Measurements from ENCODE around the gene TXNRD1.
A peak's percentile ranks its signal among the peaks of the same experiment; 100 is the strongest.
"Not testable (repeated sequence)": the region's sequence is repeated elsewhere in the genome, so short reads cannot be mapped to it uniquely, and the experiment has no call there.

Gene TXNRD1

GRCh38 chr12:104280717-104281458 lies 65.3 kb downstream of the TXNRD1 start:
- no peak for DNase-seq (ENCODE audit: low read depth in 2 of 2)

GRCh38 chr12:104281636-104282035 lies 66.1 kb downstream of the TXNRD1 start:
- DNase-seq (ENCODE audit: low read depth in 2 of 2) = no peak

GRCh38 chr12:104282109-104282508 lies 66.5 kb downstream of the TXNRD1 start:
- no peak for DNase-seq (ENCODE audit: low read depth in 2 of 2)

- DNase-seq (ENCODE audit: low read depth in 2 of 2) = no peak
Measured at GRCh38 chr12:104285740-104286515, 70.3 kb downstream of the TXNRD1 start.

- peak; percentile 83 to 86 for DNase-seq (ENCODE audit: low read depth in 2 of 2)
Measured at GRCh38 chr12:104286516-104287482, 71.2 kb downstream of the TXNRD1 start.

- DNase-seq (ENCODE audit: low read depth in 2 of 2) = peak; percentile 75 to 80
Measured at GRCh38 chr12:104288635-104289274, 73.2 kb downstream of the TXNRD1 start.

GRCh38 chr12:104290320-104290719 lies 74.7 kb downstream of the TXNRD1 start:
- DNase-seq (ENCODE audit: low read depth in 2 of 2) = no peak

GRCh38 chr12:104290855-104291254 lies 75.3 kb downstream of the TXNRD1 start:
- DNase-seq (ENCODE audit: low read depth in 2 of 2) = no peak

- DNase-seq (ENCODE audit: low read depth in 2 of 2) = no peak
Measured at GRCh38 chr12:104291867-104292524, 76.4 kb downstream of the TXNRD1 start.

- no peak for DNase-seq (ENCODE audit: low read depth in 2 of 2)
Measured at GRCh38 chr12:104292872-104293794, 77.6 kb downstream of the TXNRD1 start.

GRCh38 chr12:104294158-104294859 lies 78.7 kb downstream of the TXNRD1 start:
- not testable (repeated sequence) for DNase-seq (ENCODE audit: low read depth in 2 of 2)

- no peak for DNase-seq (ENCODE audit: low read depth in 2 of 2)
Measured at GRCh38 chr12:104294927-104295668, 79.5 kb downstream of the TXNRD1 start.

GRCh38 chr12:104295954-104296353 lies 80.4 kb downstream of the TXNRD1 start:
- DNase-seq (ENCODE audit: low read depth in 2 of 2) = no peak

GRCh38 chr12:104296718-104297117 lies 81.1 kb downstream of the TXNRD1 start:
- DNase-seq (ENCODE audit: low read depth in 2 of 2) = no peak

GRCh38 chr12:104297477-104298113 lies 82.0 kb downstream of the TXNRD1 start:
- no peak for DNase-seq (ENCODE audit: low read depth in 2 of 2)

- no peak for DNase-seq (ENCODE audit: low read depth in 2 of 2)
Measured at GRCh38 chr12:104299842-104300481, 84.4 kb downstream of the TXNRD1 start.

GRCh38 chr12:104303538-104304151 lies 88.1 kb downstream of the TXNRD1 start, which contains the start of gene EID3:
Gene EID3, plus strand, starts transcription at chr12:104303739. Its CDS starts 196 bp downstream, at chr12:104303935.
- peak; percentile 75 to 86 for DNase-seq (ENCODE audit: low read depth in 2 of 2)
